Heart left ventricle (tissue), 13 donors: ENCODE data around the gene FCMR.

Source experiments
- POLR2A ChIP-seq, 2 donors: fragments of 450-650 bp; IDR thresholded peaks; one replicate each; pipeline ENCODE4 v1.6.1; 2017; ENCODE audit warnings: antibody characterized with exemption in 2 of 2, mild to moderate bottlenecking in 2 of 2, moderate library complexity in 2 of 2
- TF ChIP-seq, protein P1 (sequence below), 12 donors: fragments of 200-600 bp; sonication (generic) in 4 of 12; IDR thresholded peaks; one replicate each; pipeline versions ENCODE4 v1.5.0 to v1.8.0; 2018 to 2022; ENCODE audit warnings: antibody characterized with exemption in 12 of 12, mild to moderate bottlenecking in 5 of 12
- donor health status: ischemic (EF 13 %, LVEDD 7.1; RV severe dilation, severe dysfunction).
- donor health status: DM: no; HTN: yes; CAD: no.
- donor health status: DM: no; HTN: no; CAD: no.
- donor health status: ischemic (EF 25% LVEDD 6.9; RV normal size, moderate dysfunction).
- donor health status: ischemic (EF 25% LVEDD 5.7; RV mildly dilated, moderate dysfunction).
- donor health status: ischemic (EF 35%, LVEDD 5.7; RV mildly dilated, moderate dysfunction).
- donor health status: nonischemic (EF 11% LVEDD 7.7; RV severe dilation, severe dysfunction).
- donor health status: DM: yes; HTN: yes; CAD: no.
- donor health status: PGD.
- donor health status: ischemic (EF 29% LVEDD 5.4; RV normal size, mild dysfunction).
- donor health status: nonischemic (EF 23%, LVEDD 6.1; RV moderate dilation, normal function).

DNA sequence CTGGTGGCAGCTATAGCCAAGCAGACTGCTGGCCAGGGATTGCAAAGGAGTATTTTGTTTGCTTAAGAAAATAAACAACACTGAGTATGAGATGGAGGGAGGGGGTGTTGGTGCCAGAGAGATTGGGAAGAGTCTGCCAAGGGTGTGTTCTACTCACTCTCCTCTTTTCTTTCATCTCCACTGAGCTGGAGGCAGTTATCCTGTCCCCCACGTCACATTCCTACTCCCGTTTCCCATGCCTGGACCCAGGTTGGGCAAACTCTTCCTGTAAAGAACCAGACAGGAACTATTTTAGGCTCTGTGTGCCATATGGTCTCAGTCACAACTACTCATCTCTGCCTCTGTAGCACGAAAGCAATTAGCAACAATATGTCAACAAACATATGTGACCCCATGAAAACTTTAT, 25.9 kb downstream of the FCMR start:
- TF ChIP-seq, protein P1, sequence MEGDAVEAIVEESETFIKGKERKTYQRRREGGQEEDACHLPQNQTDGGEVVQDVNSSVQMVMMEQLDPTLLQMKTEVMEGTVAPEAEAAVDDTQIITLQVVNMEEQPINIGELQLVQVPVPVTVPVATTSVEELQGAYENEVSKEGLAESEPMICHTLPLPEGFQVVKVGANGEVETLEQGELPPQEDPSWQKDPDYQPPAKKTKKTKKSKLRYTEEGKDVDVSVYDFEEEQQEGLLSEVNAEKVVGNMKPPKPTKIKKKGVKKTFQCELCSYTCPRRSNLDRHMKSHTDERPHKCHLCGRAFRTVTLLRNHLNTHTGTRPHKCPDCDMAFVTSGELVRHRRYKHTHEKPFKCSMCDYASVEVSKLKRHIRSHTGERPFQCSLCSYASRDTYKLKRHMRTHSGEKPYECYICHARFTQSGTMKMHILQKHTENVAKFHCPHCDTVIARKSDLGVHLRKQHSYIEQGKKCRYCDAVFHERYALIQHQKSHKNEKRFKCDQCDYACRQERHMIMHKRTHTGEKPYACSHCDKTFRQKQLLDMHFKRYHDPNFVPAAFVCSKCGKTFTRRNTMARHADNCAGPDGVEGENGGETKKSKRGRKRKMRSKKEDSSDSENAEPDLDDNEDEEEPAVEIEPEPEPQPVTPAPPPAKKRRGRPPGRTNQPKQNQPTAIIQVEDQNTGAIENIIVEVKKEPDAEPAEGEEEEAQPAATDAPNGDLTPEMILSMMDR (IDR thresholded peaks at IDR 0.05) = no peak
- TF ChIP-seq POLR2A (IDR thresholded peaks at IDR 0.05) = no peak
